ENCODE measurements around the gene KIF13A. TPM values are rescaled to one million over a fixed set of nuclear protein-coding genes. Genes with fewer than 3 reads are reported as not detected.

Gene KIF13A
- total and polyA plus RNA-seq, 2 donors from 2014 or later: 12.6 to 35.9 TPM

DNA sequence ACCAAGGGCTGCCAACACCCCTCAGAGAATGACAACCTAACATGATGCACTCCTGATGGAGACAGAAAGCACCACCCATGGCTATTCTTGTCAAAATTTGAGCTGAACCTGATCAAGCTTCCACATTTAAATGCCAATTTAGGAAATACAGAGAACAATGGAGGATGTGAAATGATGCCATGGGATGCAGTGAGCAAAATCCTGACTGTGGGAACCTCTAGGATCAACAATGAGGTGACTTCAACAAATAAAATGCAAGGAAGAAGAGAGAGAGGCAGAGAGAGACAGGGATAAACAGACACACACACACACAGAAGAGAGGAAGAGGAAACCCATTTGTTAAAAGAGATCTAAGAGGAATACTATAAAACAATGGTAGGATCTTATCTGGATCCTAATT lies 161.1 kb downstream of the KIF13A start:
- FAIRE-seq (no peak), DNase-seq (no peak)
- TF ChIP-seq CTCF (IDR thresholded peaks at IDR 0.05; ENCODE audit: borderline replicate concordance, extremely low read depth, insufficient read depth): no peak
- Histone ChIP-seq H3K27ac (ENCODE audit: low read depth in 2 of 2, low read length in 2 of 2) (no peak overlapping the region), H3K27me3 (ENCODE audit: control insufficient read depth, insufficient read depth, low read length) (no peaks in the 10 kb centered on the region), H3K9ac (ENCODE audit: low read length in 3 of 3) (no peak overlapping the region), H3K4me3 (ENCODE audit: low read length in 3 of 3) (no peak overlapping the region), H3K9me3 (ENCODE audit: control insufficient read depth in 2 of 3, insufficient read depth in 1 of 3, low read length in 3 of 3) (no peaks in the 10 kb centered on the region), H3K36me3 (ENCODE audit: control insufficient read depth in 2 of 3, insufficient read depth in 3 of 3, low read length in 3 of 3) (peaks cover 0 to 22% (median 14%) of the 10 kb centered on the region in 3 donors), H3K4me1 (ENCODE audit: control insufficient read depth in 2 of 3, insufficient read depth in 2 of 3, low read depth in 1 of 3, low read length in 3 of 3) (no peaks in the 10 kb centered on the region)
- intact Hi-C loops (cut with DNase I): no loop called here

- FAIRE-seq: no peak
- no peaks in the 10 kb centered on the region for H3K36me3 ChIP-seq (ENCODE audit: control insufficient read depth in 2 of 3, insufficient read depth in 3 of 3, low read length in 3 of 3)
- H3K9ac ChIP-seq (ENCODE audit: low read length in 3 of 3): no peak overlapping the region
- no peaks in the 10 kb centered on the region for H3K9me3 ChIP-seq (ENCODE audit: control insufficient read depth in 2 of 3, insufficient read depth in 1 of 3, low read length in 3 of 3)
- no peak overlapping the region for H3K4me3 ChIP-seq (ENCODE audit: low read length in 3 of 3)
- H3K27ac ChIP-seq (ENCODE audit: low read depth in 2 of 2, low read length in 2 of 2): no peak overlapping the region
- no peak for TF ChIP-seq CTCF (IDR thresholded peaks at IDR 0.05; ENCODE audit: borderline replicate concordance, extremely low read depth, insufficient read depth)
- H3K4me1 ChIP-seq (ENCODE audit: control insufficient read depth in 2 of 3, insufficient read depth in 2 of 3, low read depth in 1 of 3, low read length in 3 of 3): no peaks in the 10 kb centered on the region
- intact Hi-C loops (cut with DNase I): no loop called here
- H3K27me3 ChIP-seq (ENCODE audit: control insufficient read depth, insufficient read depth, low read length): no peaks in the 10 kb centered on the region
- peak in 1 of 5 donors; percentile 18 for DNase-seq
These were observed 167.4 kb downstream of the KIF13A start for GRCh38 chr6:17820055-17820454.

DNA sequence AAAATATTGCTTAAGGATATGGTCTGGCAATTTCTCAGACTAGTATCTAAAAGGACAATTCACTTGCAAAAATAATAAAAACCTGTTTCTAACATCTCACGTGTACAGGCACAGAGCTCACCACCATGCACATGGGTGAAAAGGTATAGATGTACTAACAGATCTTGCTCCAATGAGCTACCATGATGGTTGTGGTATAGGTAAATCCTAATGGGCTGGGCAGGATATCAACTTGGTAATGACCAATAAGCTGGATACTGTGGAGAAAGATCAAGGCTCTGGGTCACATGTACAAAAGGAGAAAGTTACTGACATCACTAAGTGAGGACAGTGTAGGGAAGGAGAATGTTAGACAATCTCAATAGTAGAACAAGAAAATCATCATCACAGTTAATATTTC lies 169.7 kb downstream of the KIF13A start:
- no peak overlapping the region for H3K9ac ChIP-seq (ENCODE audit: low read length in 3 of 3)
- H3K4me1 ChIP-seq (ENCODE audit: control insufficient read depth in 2 of 3, insufficient read depth in 2 of 3, low read depth in 1 of 3, low read length in 3 of 3): no peaks in the 10 kb centered on the region
- no peaks in the 10 kb centered on the region for H3K9me3 ChIP-seq (ENCODE audit: control insufficient read depth in 2 of 3, insufficient read depth in 1 of 3, low read length in 3 of 3)
- TF ChIP-seq CTCF (IDR thresholded peaks at IDR 0.05; ENCODE audit: borderline replicate concordance, extremely low read depth, insufficient read depth): no peak
- FAIRE-seq (no peak), DNase-seq (no peak)
- intact Hi-C loops (cut with DNase I): no loop called here
- H3K36me3 ChIP-seq (ENCODE audit: control insufficient read depth in 2 of 3, insufficient read depth in 3 of 3, low read length in 3 of 3): no peaks in the 10 kb centered on the region
- H3K27ac ChIP-seq (ENCODE audit: low read depth in 2 of 2, low read length in 2 of 2): no peak overlapping the region
- H3K27me3 ChIP-seq (ENCODE audit: control insufficient read depth, insufficient read depth, low read length): no peaks in the 10 kb centered on the region
- no peak overlapping the region for H3K4me3 ChIP-seq (ENCODE audit: low read length in 3 of 3)

All from kidney (tissue), 14 donors.